Endothelial cell (in vitro differentiated cells): ENCODE data around the gene BAZ2B. TPM values are rescaled to one million over a fixed set of nuclear protein-coding genes. Genes with fewer than 3 reads are reported as not detected.

Source experiments
- DNase-seq: peaks from one replicate; pipeline ENCODE4 v3.0.0; 2021; ENCODE audit warnings: low spot score
- H3K27ac Mint-ChIP-seq: one replicate; pipeline ENCODE4 v1.8.0; 2021; ENCODE audit warnings: mixed read lengths, inconsistent platforms; ENCODE audit not compliant: unreplicated experiment
- H3K27me3 Mint-ChIP-seq: one replicate; pipeline ENCODE4 v1.8.0; 2021; ENCODE audit warnings: mild to moderate bottlenecking, moderate library complexity, mixed read lengths, inconsistent platforms; ENCODE audit not compliant: unreplicated experiment
- H3K36me3 Mint-ChIP-seq: one replicate; pipeline ENCODE4 v1.8.0; 2021; ENCODE audit warnings: mild to moderate bottlenecking, low read depth, mixed read lengths, inconsistent platforms; ENCODE audit not compliant: unreplicated experiment
- H3K4me1 Mint-ChIP-seq: one replicate; pipeline ENCODE4 v1.8.0; 2021; ENCODE audit warnings: mild to moderate bottlenecking, mixed read lengths, inconsistent platforms; ENCODE audit not compliant: unreplicated experiment
- H3K4me3 Mint-ChIP-seq: one replicate; pipeline ENCODE4 v1.8.0; 2021; ENCODE audit warnings: mild to moderate bottlenecking, mixed read lengths, inconsistent platforms; ENCODE audit not compliant: unreplicated experiment
- H3K9me3 Mint-ChIP-seq: one replicate; pipeline ENCODE4 v1.8.0; 2021; ENCODE audit warnings: mixed read lengths, inconsistent platforms; ENCODE audit not compliant: unreplicated experiment
- total RNA-seq: library from RNA; stranded (reverse); fragmentation: NEBNext Ultra II Directional; extraction: Animal tissue kit (Norgen Biotek cat#: 25700); gene quantifications from one replicate; pipeline ENCODE4 v1.2.1, GENCODE V29; 2021; ENCODE audit not compliant: unreplicated experiment
- TF ChIP-seq, protein P1 (sequence below): fragments of 200-600 bp; sonication (generic); IDR thresholded peaks from one replicate; pipeline ENCODE4 v1.5.0; 2021; ENCODE audit warnings: antibody characterized with exemption; ENCODE audit not compliant: unreplicated experiment

The BAZ2B gene
- total RNA-seq, 1 donor from 2014 or later = 100 TPM

DNA sequence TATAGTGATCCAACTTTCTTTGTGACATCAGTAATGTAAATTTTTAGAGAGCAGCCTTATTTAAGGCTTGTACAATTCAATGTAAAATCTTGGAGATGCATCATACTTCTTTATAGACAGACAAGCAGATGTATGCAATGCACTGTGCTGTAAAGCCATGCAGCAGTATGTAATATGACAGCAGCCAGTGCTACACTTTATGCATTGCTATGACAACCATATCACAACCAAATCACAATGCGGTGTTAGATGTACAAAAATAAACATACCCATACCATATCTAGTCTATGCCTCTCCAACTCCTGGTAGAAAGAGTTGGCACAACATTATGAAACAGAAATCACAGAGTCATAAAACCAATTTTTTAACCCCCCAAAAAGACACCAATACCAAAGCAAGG lies 219.5 kb downstream of the BAZ2B start:
- Mint-ChIP-seq H3K27me3 (peaks cover 2% of the 10 kb centered on the region), H3K9me3 (no peaks in the 10 kb centered on the region), H3K27ac (no peak overlapping the region), H3K4me3 (no peak overlapping the region), H3K36me3 (peaks cover 5% of the 10 kb centered on the region), H3K4me1 (no peaks in the 10 kb centered on the region)
- TF ChIP-seq, protein P1, sequence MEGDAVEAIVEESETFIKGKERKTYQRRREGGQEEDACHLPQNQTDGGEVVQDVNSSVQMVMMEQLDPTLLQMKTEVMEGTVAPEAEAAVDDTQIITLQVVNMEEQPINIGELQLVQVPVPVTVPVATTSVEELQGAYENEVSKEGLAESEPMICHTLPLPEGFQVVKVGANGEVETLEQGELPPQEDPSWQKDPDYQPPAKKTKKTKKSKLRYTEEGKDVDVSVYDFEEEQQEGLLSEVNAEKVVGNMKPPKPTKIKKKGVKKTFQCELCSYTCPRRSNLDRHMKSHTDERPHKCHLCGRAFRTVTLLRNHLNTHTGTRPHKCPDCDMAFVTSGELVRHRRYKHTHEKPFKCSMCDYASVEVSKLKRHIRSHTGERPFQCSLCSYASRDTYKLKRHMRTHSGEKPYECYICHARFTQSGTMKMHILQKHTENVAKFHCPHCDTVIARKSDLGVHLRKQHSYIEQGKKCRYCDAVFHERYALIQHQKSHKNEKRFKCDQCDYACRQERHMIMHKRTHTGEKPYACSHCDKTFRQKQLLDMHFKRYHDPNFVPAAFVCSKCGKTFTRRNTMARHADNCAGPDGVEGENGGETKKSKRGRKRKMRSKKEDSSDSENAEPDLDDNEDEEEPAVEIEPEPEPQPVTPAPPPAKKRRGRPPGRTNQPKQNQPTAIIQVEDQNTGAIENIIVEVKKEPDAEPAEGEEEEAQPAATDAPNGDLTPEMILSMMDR = no peak
- DNase-seq = no peak

DNA sequence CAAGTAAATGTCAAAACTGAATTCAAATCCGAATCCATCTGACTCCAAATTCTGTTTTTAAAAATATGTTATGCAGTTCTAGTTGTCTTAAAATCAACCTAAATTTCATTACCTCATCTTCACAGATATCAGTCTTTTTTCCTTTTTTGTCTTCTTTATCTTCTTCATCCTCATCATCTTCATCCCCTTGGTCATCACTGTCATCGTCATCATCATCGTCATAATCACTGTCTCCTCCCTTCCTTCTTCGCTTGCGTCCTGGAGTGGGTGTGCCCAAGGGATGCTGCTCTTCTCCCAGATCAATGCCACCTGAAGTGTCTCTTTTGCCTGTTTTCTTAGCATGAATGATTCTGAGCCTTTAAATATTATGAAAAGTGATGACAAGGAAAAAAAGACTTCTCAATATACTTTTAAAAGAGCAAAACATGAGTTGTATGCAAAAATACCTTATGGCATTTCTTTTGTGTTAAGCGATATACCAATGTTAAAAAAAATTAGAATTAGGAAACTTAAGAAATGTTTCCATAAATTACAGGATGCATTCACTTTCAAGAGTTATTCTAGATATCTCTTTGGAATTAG lies 233.8 kb downstream of the BAZ2B start:
- H3K36me3 Mint-ChIP-seq = peaks cover 11% of the 10 kb centered on the region
- no peak overlapping the region for H3K4me3 Mint-ChIP-seq
- no peaks in the 10 kb centered on the region for H3K27me3 Mint-ChIP-seq
- H3K27ac Mint-ChIP-seq = no peak overlapping the region
- TF ChIP-seq, protein P1 = no peak
- H3K9me3 Mint-ChIP-seq = no peaks in the 10 kb centered on the region
- DNase-seq = no peak
- no peaks in the 10 kb centered on the region for H3K4me1 Mint-ChIP-seq

DNA sequence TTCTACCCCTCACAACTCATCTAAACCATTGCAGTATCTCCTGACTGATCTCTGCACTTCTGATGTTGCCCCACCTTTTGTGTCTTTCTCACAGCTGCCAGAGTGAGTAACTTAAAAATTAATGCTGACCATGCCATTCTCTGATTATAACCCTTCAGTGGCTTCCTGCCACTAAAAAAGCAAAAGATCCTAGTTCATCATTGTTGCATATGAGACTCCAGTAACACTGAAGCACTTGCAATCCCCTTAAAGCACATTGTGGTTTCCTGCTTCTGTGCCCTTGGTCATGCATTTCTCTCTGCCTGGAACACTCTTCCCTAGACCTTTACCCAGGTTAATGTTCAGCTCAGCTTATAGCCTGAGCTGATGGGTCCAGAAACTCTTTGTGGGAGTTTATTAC lies 234.8 kb downstream of the BAZ2B start:
- no peaks in the 10 kb centered on the region for H3K9me3 Mint-ChIP-seq
- no peaks in the 10 kb centered on the region for H3K4me1 Mint-ChIP-seq
- no peaks in the 10 kb centered on the region for H3K27me3 Mint-ChIP-seq
- TF ChIP-seq, protein P1 = no peak
- peaks cover 10% of the 10 kb centered on the region for H3K36me3 Mint-ChIP-seq
- DNase-seq = no peak
- no peak overlapping the region for H3K27ac Mint-ChIP-seq
- no peak overlapping the region for H3K4me3 Mint-ChIP-seq

DNA sequence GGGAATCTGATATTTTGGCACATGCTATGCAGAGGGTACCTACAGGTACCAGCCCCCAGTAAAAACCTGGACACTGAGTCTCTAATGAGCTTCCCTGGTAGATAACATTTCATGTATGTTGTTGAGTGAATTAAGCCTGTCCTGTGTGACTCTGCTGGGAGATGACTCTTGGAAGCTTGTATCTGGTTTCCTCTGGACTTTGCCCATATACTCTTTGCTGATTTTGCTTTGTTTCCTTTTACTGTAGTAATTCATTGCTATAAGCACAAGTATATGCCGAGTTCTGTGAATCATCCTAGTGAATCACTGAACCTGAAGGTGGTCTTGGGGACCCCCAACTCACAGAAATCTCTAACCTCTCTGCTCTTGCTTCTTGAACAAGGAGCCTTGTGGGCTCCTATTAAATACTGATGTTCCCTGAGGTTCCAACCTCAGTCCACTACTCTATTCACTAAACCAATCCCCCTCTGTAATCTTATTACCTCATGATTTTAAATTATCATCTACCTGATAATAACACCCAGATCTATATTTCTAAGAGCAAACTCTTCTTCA lies 235.6 kb downstream of the BAZ2B start:
- Mint-ChIP-seq H3K27ac (no peak overlapping the region), H3K27me3 (no peaks in the 10 kb centered on the region), H3K9me3 (no peaks in the 10 kb centered on the region), H3K4me1 (no peaks in the 10 kb centered on the region), H3K36me3 (peaks cover 8% of the 10 kb centered on the region), H3K4me3 (no peak overlapping the region)
- TF ChIP-seq, protein P1 = no peak
- DNase-seq = no peak

DNA sequence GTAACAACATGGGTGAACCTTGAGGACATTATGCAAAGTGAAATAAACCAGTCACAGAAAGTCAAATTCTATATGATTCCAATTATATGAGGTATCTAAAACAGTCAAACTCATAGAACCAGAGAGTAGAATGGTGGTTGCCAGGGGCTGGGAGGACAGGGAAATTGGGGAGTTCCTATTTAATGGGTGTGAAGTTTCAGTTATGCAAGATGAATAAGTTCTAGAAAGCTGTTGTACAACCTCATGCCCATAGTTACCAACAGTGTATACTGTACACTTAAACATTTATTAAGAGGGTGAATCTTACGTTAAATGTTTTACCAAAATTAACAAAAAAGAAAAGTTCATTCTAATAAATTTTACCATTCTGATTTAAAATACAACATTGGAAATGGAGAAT lies 237.2 kb downstream of the BAZ2B start:
- Mint-ChIP-seq H3K4me1 (no peaks in the 10 kb centered on the region), H3K27me3 (no peaks in the 10 kb centered on the region), H3K9me3 (no peaks in the 10 kb centered on the region), H3K4me3 (no peak overlapping the region), H3K27ac (no peak overlapping the region), H3K36me3 (peaks cover 10% of the 10 kb centered on the region)
- TF ChIP-seq, protein P1 = no peak
- DNase-seq = no peak
